Head of caudate nucleus (tissue), 42 donors: Measurements from ENCODE around the gene NMNAT3.

Source experiments
- DNase-seq, 42 donors: peaks; one replicate each; pipeline versions ENCODE4 v3.0.0 to v3.0.0-alpha.2; 2020 to 2021; ENCODE audit warnings: mixed read lengths in 7 of 42
- intact Hi-C: fragments of 100-400 bp; cut with DNase I; formaldehyde crosslinking; loops from one replicate; pipeline ENCODE4 v1.15.0; 2022

Gene NMNAT3

DNA sequence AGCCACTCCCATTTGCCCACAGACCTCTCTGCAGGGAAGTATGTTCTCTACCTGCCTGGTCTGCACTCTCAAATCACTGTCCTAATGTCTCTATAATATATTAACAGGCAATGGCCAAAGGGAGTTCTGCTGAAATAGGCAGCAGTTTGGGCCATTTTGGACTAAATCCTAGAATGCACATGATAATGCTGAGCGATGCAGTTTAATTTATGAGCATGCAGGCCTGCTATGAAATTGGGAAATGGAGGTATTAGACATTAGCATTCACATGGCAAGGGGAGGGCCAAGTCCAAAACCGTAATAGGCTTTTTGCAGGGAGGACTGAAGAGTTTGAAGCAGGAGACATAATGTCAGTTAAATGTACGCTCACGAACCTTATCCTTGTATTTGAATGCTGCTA lies 31.3 kb downstream of the NMNAT3 start:
- no peak for DNase-seq

DNA sequence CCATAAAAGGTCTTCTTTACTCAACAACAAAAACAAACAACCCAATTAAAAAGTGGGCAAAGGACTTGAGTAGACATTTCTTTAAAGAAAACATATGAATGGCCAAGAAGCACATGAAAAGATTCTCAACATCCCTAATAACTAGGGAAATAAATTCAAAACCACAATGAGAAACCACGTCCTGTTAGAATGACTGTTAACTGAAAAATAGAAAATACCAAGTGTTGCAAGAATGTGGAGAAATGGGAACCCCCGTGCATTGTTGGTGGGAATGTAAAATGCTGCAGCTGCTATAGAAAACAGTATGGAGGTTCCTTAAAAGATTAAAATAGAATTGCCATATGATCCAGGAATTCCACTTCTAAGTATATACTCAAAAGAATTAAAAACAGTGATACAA lies 34.8 kb downstream of the NMNAT3 start:
- intact Hi-C loops = no loop called here
- no peak for DNase-seq

More for the DNA sequence above, 31.3 kb downstream of the NMNAT3 start:
- intact Hi-C loops = no loop called here

DNA sequence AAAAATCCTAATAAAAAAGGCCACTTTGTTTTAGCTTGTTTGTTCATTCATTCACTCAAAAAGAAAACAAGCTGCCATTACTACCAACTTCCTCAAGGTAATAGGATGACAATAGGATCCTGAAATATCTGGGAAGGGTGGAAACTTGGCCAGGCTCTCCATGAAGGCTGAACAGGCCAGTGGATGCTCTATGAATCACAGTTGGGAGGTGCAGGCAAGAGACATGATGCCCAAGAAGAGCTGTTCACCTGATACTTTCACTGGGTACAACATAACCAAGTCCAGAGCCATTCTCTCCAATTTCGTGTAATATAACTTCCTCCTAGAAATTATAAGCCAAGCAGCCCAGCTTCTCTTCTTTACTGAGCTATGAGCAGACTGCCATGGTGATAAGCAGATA lies 37.3 kb downstream of the NMNAT3 start:
- intact Hi-C loops = no loop called here
- DNase-seq = no peak

DNA sequence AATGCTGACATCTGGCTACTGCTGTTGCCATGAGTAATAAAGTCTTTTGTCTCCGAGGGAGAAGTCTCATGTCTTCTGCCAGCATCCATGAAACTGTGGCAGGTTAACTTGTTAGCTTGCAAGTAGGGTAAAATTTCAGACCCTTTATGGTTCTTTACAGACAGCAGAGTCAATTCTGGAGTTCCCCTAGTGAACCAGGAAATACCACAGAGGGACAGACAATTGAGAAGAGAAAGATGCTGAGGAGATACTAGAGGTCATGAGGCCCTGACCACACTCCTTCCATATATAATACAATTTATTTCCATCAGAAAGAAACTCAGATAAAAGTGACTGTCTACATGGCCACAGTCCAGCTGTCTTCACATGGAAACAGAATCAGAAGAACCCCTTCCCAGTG lies 38.1 kb downstream of the NMNAT3 start:
- DNase-seq = no peak
- intact Hi-C loops = no loop called here

- intact Hi-C loops = no loop called here
- DNase-seq = no peak
These were observed 39.3 kb downstream of the NMNAT3 start for GRCh38 chr3:139638518-139638917.

DNA sequence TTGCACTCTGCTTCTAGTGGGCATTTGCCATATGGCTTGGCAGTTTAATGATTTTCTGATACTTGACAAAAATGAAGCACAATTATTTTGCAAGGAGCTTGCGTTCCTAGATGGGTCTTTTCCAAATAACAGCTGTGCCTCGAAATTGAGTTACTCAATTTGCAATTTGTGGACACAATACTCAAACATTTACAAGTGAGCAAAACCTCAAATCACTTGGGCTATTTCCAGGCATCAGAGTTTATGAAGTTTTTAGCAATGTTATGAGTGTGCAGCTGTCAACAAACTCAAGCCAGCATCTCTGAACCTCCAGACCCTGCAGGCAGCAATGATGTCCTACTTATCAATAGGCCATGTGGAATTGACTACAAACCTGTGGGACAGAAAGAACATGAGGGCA lies 41.3 kb downstream of the NMNAT3 start:
- DNase-seq = no peak
- intact Hi-C loops = no loop called here

GRCh38 chr3:139634111-139634635 lies 43.6 kb downstream of the NMNAT3 start:
- intact Hi-C loops = no loop called here
- DNase-seq = no peak

DNA sequence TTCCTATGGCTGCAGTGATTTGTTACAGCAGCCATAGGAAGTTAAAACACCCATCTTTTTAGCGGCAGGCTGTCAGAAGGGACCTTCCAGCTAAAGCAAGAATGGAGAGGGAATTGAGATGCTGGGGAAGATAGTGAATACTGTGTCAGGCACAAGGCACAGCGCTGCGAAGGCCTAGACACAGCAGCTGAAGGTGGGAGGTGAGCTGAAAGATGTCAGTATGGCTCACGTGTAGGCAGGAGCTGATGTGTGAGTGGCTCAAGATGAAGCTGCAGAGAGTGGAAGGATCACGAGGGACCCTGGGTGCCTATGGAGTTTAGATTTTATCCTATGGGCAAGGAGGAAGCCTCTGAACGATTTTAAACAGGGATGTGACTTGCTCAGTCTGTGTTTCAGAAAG lies 44.3 kb downstream of the NMNAT3 start:
- peak in 31 of 42 donors; percentile 2 to 78 (median 31) for DNase-seq
- intact Hi-C loops = no loop called here

DNA sequence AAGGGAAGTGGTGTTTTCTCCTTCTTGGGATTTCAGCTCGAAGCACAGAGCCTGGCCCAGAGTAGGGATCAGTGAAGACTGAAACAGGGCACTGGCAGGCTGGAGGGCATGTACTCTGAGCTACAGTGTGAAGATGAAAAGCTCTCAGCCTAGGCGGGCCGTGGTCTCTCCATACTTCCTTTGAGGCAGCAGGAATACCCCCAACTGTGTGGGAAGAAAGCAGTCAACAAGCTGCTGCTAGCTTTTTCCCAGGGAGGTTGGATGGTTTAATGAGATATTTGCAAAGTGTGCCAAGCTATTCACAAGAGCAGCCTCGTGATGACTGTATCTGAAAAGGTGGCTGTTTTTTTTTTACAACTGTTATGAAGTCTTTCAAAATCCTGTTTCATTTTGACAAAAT lies 47.2 kb downstream of the NMNAT3 start:
- intact Hi-C loops = no loop called here
- no peak for DNase-seq

DNA sequence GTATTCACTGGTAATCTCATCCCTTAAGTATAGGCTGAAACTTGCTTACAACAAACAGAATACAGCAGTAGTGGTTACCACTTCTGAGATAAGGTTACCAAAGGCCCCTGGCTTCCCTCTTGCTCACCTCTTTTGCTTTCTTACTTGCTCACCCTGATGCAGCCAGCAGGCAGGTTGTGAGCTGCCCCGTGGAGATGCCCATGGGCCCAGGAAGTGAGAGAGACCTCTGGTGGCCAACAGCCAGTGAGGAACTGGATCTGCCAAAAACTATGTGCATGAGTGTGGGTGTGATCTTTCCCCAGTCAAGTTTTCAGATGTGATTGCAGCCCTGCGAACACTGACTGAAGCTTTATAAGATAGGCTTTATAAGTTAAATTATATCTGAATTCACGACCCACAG lies 48.7 kb downstream of the NMNAT3 start:
- intact Hi-C loops = no loop called here
- DNase-seq = no peak

DNA sequence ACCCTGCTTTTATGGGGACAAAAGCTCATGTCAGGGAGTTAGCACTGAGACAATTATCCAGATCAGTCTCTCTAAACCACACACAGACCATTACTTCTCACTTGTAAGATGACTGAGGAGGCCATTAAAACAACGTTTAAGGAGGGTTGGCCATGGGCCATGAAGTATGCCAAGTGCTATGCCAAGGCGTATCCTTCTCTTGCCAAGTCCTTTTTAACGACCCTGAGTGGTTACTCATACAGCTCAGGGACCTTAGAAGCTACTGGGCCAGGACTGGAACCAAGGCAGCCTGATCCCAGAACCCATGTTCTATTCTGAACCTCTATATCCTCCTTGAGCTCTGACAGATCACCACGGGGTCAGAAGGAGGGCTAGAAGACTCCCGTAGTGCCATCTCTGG lies 50.0 kb downstream of the NMNAT3 start:
- intact Hi-C loops = no loop called here
- no peak for DNase-seq

- no peak for DNase-seq
- intact Hi-C loops = no loop called here
These were observed 57.3 kb downstream of the NMNAT3 start for GRCh38 chr3:139620438-139620837.

GRCh38 chr3:139619484-139619883 lies 58.3 kb downstream of the NMNAT3 start:
- intact Hi-C loops = no loop called here
- DNase-seq = no peak

- intact Hi-C loops = no loop called here
- peak in 11 of 42 donors; percentile 9 to 66 (median 28) for DNase-seq
These were observed 60.0 kb downstream of the NMNAT3 start for GRCh38 chr3:139617672-139618268.

- DNase-seq = no peak
- intact Hi-C loops = no loop called here
These were observed 66.2 kb downstream of the NMNAT3 start for GRCh38 chr3:139611528-139611927.

- DNase-seq = no peak
- intact Hi-C loops = no loop called here
These were observed 66.9 kb downstream of the NMNAT3 start for GRCh38 chr3:139610886-139611285.

DNA sequence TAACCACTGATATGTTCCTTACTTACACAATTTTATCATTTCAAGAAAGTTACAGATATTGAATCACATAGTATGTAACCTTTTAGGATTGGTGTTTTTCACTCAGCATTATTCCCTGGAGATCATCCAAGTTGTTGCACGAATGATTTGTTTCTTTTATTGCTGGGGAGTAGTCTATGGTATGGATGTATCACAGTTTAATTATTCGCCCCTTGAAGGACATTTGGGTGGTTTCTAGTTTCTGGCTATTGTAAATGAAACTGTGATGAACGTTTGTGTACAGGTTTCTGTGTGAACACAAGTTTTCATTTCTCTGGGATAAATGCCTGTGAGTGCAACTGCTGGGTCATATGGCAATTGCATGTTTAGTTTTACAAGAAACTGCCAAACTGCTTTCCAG lies 68.8 kb downstream of the NMNAT3 start:
- intact Hi-C loops = no loop called here
- DNase-seq = no peak

DNA sequence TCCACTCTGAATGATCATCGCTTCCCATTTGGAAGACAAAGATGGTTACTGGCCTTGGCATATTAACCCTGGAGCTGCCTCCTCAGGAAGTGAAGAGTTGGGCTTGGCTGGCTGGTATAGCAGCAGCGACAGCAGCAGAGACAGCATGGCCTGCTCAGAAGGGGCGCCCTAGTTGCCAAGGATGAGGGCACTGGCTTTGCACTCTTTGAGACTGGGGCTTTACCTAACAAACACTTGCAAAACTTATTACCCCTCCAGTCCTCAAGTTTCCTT lies 69.7 kb downstream of the NMNAT3 start:
- intact Hi-C loops = no loop called here
- DNase-seq = no peak

- DNase-seq = no peak
- intact Hi-C loops = no loop called here
These were observed 70.3 kb downstream of the NMNAT3 start for GRCh38 chr3:139607257-139608107.

GRCh38 chr3:139602003-139602402 lies 75.8 kb downstream of the NMNAT3 start:
- no peak for DNase-seq
- intact Hi-C loops = no loop called here
